GM19324 (cell line): ENCODE results near the gene CRYAB.
"Not testable (repeated sequence)": the region's sequence is repeated elsewhere in the genome, so short reads cannot be mapped to it uniquely, and the experiment has no call there.

ENCODE experiments used
- ATAC-seq: cut with Tn5 transposase; IDR thresholded peaks from one replicate; pipeline ENCODE4 v1.9.1; 2021; ENCODE audit warnings: mild to moderate bottlenecking, moderate library complexity; ENCODE audit not compliant: unreplicated experiment, low FRiP score

CRYAB gene

GRCh38 chr11:111934306-111934705 is 22.7 kb upstream of the CRYAB start:
- no peak for ATAC-seq

- ATAC-seq = no peak
Observed at GRCh38 chr11:111933872-111934271, 22.3 kb upstream of the CRYAB start.

- ATAC-seq = not testable (repeated sequence)
Observed at GRCh38 chr11:111933176-111933575, 21.6 kb upstream of the CRYAB start.

- no peak for ATAC-seq
Observed at GRCh38 chr11:111932611-111932950, 21.0 kb upstream of the CRYAB start.

- no peak for ATAC-seq
Observed at GRCh38 chr11:111930472-111930871, 18.9 kb upstream of the CRYAB start.

GRCh38 chr11:111926505-111927391 is 15.2 kb upstream of the CRYAB start:
- ATAC-seq = peak; percentile 95

GRCh38 chr11:111925953-111926352 is 14.4 kb upstream of the CRYAB start:
- ATAC-seq = no peak

- no peak for ATAC-seq
Observed at GRCh38 chr11:111923951-111924350, 12.4 kb upstream of the CRYAB start.

- no peak for ATAC-seq
Observed at GRCh38 chr11:111923351-111923788, 11.8 kb upstream of the CRYAB start.

GRCh38 chr11:111922803-111923202 is 11.2 kb upstream of the CRYAB start:
- no peak for ATAC-seq

GRCh38 chr11:111921541-111922230 is 10.1 kb upstream of the CRYAB start:
- no peak for ATAC-seq

GRCh38 chr11:111920908-111921307 is 9.3 kb upstream of the CRYAB start:
- no peak for ATAC-seq

GRCh38 chr11:111918390-111919256 is 7.1 kb upstream of the CRYAB start, which contains the start of gene C11orf52:
C11orf52 (plus strand) TSS chr11:111918913; CDS start chr11:111918973, 60 bp downstream.
- no peak for ATAC-seq

- ATAC-seq = no peak
Observed at GRCh38 chr11:111917788-111918187, 6.2 kb upstream of the CRYAB start.

- ATAC-seq = no peak
Observed at GRCh38 chr11:111917312-111917711, 5.7 kb upstream of the CRYAB start.

- ATAC-seq = no peak
Observed at GRCh38 chr11:111916768-111917167, 5.2 kb upstream of the CRYAB start.

GRCh38 chr11:111913997-111914396 is 2.4 kb upstream of the CRYAB start:
- ATAC-seq = no peak

GRCh38 chr11:111913031-111913861 is 1.7 kb upstream of the CRYAB start:
- no peak for ATAC-seq

GRCh38 chr11:111912535-111912934 is 965 bp upstream of the CRYAB start, which contains the start of gene HSPB2:
HSPB2 (plus strand) TSS chr11:111912734; CDS start chr11:111912830, 96 bp downstream.
- no peak for ATAC-seq
